HepG2 (cell line): Measurements from ENCODE around the gene CMIP. TPM values are rescaled to one million over a fixed set of nuclear protein-coding genes. Genes with fewer than 3 reads are reported as not detected.

Experiments used
- ATAC-seq: fragments of 200-7000 bp; cut with Tn5 transposase; 3 replicates; pipeline ENCODE4 v1.9.1; 2020; ENCODE audit warnings: mild to moderate bottlenecking, moderate library complexity
- BruUV-seq: library from RNA; stranded (reverse); fragments of 400-500 nt; replicated peaks from 2 replicates; lab custom pipeline; 2021; lab: Mats Ljungman, UMichigan
- CTCF ChIA-PET: fragments of 300-600 bp; formaldehyde crosslinking; extraction: SDS; loops from one replicate; lab custom pipeline; 2021; ENCODE audit warnings: low total read pairs, inconsistent platforms, low intra/inter-chr PET ratio; lab: Yijun Ruan, JAX
- POLR2A ChIA-PET: fragments of 350-600 bp; sonication (Branson Sonifier 250); formaldehyde crosslinking; loops from one replicate; lab custom pipeline; 2020; ENCODE audit warnings: antibody characterized with exemption, inconsistent platforms; lab: Yijun Ruan, JAX
- DNase-seq: peaks from one replicate; pipeline ENCODE4 v3.0.0-alpha.2; 2015; ENCODE audit warnings: low spot score
- FAIRE-seq: peaks from 3 replicates; lab custom pipeline; 2011; peaks lifted over from hg19 to GRCh38; lab: Jason Lieb, UNC
- H2AFZ ChIP-seq: one replicate; pipeline ENCODE4 v1.6.1; 2011; ENCODE audit warnings: low read length, inconsistent platforms
- H3K27ac ChIP-seq: fragments of 300-600 bp; 3 replicates; pipeline ENCODE4 v1.8.0; 2011; ENCODE audit warnings: mixed run types, mild to moderate bottlenecking, mixed read lengths, low read length, inconsistent platforms; ENCODE audit not compliant: insufficient read depth; ENCODE audit errors: extremely low read length
- H3K27me3 ChIP-seq, 2 experiments: fragments of 200-600 bp in 1 of 2; 2 replicates in 1 of 2; 3 replicates in 1 of 2; pipeline versions ENCODE4 v1.6.0 to v1.8.0; 2011; ENCODE audit warnings: low read length in 2 of 2, mild to moderate bottlenecking in 2 of 2, moderate library complexity in 2 of 2, inconsistent platforms in 1 of 2; ENCODE audit not compliant: insufficient read depth in 2 of 2, control insufficient read depth in 1 of 2
- H3K36me3 ChIP-seq, 2 experiments: fragments of 200-600 bp in 1 of 2; replicated peaks in 1 of 2; 2 replicates in 1 of 2; 3 replicates in 1 of 2; pipeline versions ENCODE4 v1.5.1 to v1.8.0; 2011; ENCODE audit warnings: low read length in 2 of 2, inconsistent platforms in 1 of 2; ENCODE audit not compliant: insufficient read depth in 2 of 2, control insufficient read depth in 1 of 2
- H3K4me1 ChIP-seq: 2 replicates; pipeline ENCODE4 v1.5.1; 2012; ENCODE audit warnings: low read length, inconsistent platforms; ENCODE audit not compliant: insufficient read depth
- H3K4me2 ChIP-seq: 2 replicates; pipeline ENCODE4 v1.6.0; 2011; ENCODE audit warnings: low read depth, low read length, inconsistent platforms
- H3K4me3 ChIP-seq, 3 experiments: fragments of 200-600 bp in 1 of 3; sonication (generic), shearing (Covaris generic) in 1 of 3; replicated peaks in 1 of 3; 2 replicates each; pipeline ENCODE4 v1.5.1; 2011 to 2016; ENCODE audit warnings: low read length in 3 of 3, inconsistent platforms in 2 of 3, low read depth in 2 of 3, mild to moderate bottlenecking in 2 of 3, control low read depth in 1 of 3, mixed read lengths in 1 of 3; ENCODE audit not compliant: insufficient read depth in 1 of 3
- H3K79me2 ChIP-seq: one replicate; pipeline ENCODE4 v1.6.1; 2011; ENCODE audit warnings: low read length, inconsistent platforms; ENCODE audit not compliant: insufficient read depth
- H3K9ac ChIP-seq: 2 replicates; pipeline ENCODE4 v1.6.0; 2011; ENCODE audit warnings: mild to moderate bottlenecking, low read depth, low read length, inconsistent platforms; ENCODE audit not compliant: insufficient read depth
- H3K9me3 ChIP-seq: 2 replicates; pipeline ENCODE4 v1.5.1; 2012; ENCODE audit warnings: mild to moderate bottlenecking, low read length
- H4K20me1 ChIP-seq: 2 replicates; pipeline ENCODE4 v1.6.0; 2011; ENCODE audit warnings: inconsistent platforms, mild to moderate bottlenecking, low read length, moderate library complexity; ENCODE audit not compliant: insufficient read depth
- BATF2 ChIP-seq: sonication (generic); formaldehyde crosslinking; IDR thresholded peaks from 2 replicates; pipeline ENCODE4 v1.8.0; 2022; ENCODE audit warnings: mild to moderate bottlenecking, missing genetic modification reagents, moderate library complexity
- DBP ChIP-seq: sonication (generic); formaldehyde crosslinking; IDR thresholded peaks from 2 replicates; pipeline ENCODE4 v1.4.0; 2020; ENCODE audit warnings: missing genetic modification reagents; ENCODE audit errors: not compliant biosample characterization
- ZC3H4 ChIP-seq: sonication (generic); formaldehyde crosslinking; IDR thresholded peaks from 2 replicates; pipeline ENCODE4 v1.4.0; 2020; ENCODE audit warnings: missing genetic modification reagents, borderline replicate concordance
- ZNF383 ChIP-seq: sonication (generic); formaldehyde crosslinking; IDR thresholded peaks from 2 replicates; pipeline ENCODE4 v1.4.0; 2020; ENCODE audit warnings: missing genetic modification reagents, mild to moderate bottlenecking, borderline replicate concordance
- ZNF451 ChIP-seq: sonication (generic); formaldehyde crosslinking; IDR thresholded peaks from 2 replicates; pipeline ENCODE4 v1.5.0; 2020; ENCODE audit warnings: mild to moderate bottlenecking, missing genetic modification reagents
- ZNF619 ChIP-seq: sonication (generic); formaldehyde crosslinking; IDR thresholded peaks from 2 replicates; pipeline ENCODE4 v1.4.0; 2020; ENCODE audit warnings: mild to moderate bottlenecking, missing genetic modification reagents
- WGBS: methylation state at CpG from one replicate; pipeline ENCODE4 v1.1.6; 2017; ENCODE audit warnings: low lambda C conversion rate; 5-methylcytosine and 5-hydroxymethylcytosine counted together
- in situ Hi-C: cut with HindIII; loops from 2 replicates; pipeline ENCODE4 v1.10.0; 2017; ENCODE audit warnings: low pct_unique_long_range_greater_than_20kb; ENCODE audit not compliant: extremely low pct_ligation_motif_present
- intact Hi-C: fragments of 100-400 bp; cut with micrococcal nuclease; formaldehyde crosslinking; loops from one replicate; pipeline ENCODE4 v1.10.0; 2022; ENCODE audit not compliant: unreplicated experiment
- polyA plus RNA-seq, 8 experiments: library from polyadenylated mRNA; depleted of rRNA in 3 of 8; stranded (reverse) in 7 of 8; unstranded in 1 of 8; fragments of >200 nt; fragmentation: Illumina TruSeq in 4 of 8; extraction: Trizol in 4 of 8; gene quantifications; 2 replicates each; pipeline versions ENCODE4 v1.2.1 to v1.2.3, GENCODE V29; 2011 to 2016; ENCODE audit warnings: low read depth in 4 of 8, missing spikeins in 1 of 8, mixed read lengths in 1 of 8; ENCODE audit not compliant: insufficient read depth in 1 of 8
- total RNA-seq, 5 experiments: library from RNA; depleted of rRNA; stranded (reverse); fragments of >200 nt; fragmentation: Illumina TruSeq; extraction: Trizol; gene quantifications; 2 replicates each; pipeline ENCODE4 v1.2.3, GENCODE V29; 2016; ENCODE audit warnings: low read depth in 1 of 5

Gene CMIP
- total and polyA plus RNA-seq, 2 of the 13 experiments (the other 11 are each of a cell fraction or from before 2014, with no cell fraction given) = 10.9 to 18.1 TPM

GRCh38 chr16:81634380-81635062, 189.9 kb downstream of the CMIP start:
- CTCF ChIA-PET = no interaction called here
- TF ChIP-seq BATF2 (CRISPR knock-in tag) (no peak), DBP (CRISPR knock-in tag) (no peak), ZNF619 (CRISPR knock-in tag) (no peak), ZNF451 (no peak), ZNF383 (CRISPR knock-in tag) (no peak), ZC3H4 (no peak)
- Histone ChIP-seq H3K4me3 (no peak overlapping the region), H3K9ac (no peak overlapping the region), H3K4me2 (no peak overlapping the region), H3K27me3 (no peaks in the 10 kb centered on the region), H2AFZ (no peak overlapping the region), H3K4me1 (peaks cover 64% of the 10 kb centered on the region), H3K36me3 (peaks cover 6 to 17% of the 10 kb centered on the region in 2 experiments; a peak in 4 of 5 replicates), H3K79me2 (peaks cover 30% of the 10 kb centered on the region), H3K27ac (no peak overlapping the region), H3K9me3 (no peaks in the 10 kb centered on the region), H4K20me1 (peaks cover 79% of the 10 kb centered on the region)
- FAIRE-seq (no peak), ATAC-seq (no peak), DNase-seq (no peak)
- in situ Hi-C loops = no loop called here
- WGBS = 92% methylated on average over 13 of the region's 13 CpGs
- intact Hi-C loops = no loop called here
- no TSS peak for BruUV-seq
- POLR2A ChIA-PET = no interaction called here
